Posterior cingulate gyrus (tissue), 11 donors: Measurements from ENCODE around the gene RBSN.
"Not testable (repeated sequence)": the region's sequence is repeated elsewhere in the genome, so short reads cannot be mapped to it uniquely, and the experiment has no call there.

Source experiments
- DNase-seq, 10 donors: peaks; one replicate each; pipeline versions ENCODE4 v3.0.0 to v3.0.0-alpha.2; 2020 to 2021; ENCODE audit warnings: mixed read lengths in 3 of 10
- intact Hi-C: fragments of 100-400 bp; cut with DNase I; formaldehyde crosslinking; loops from one replicate; pipeline ENCODE4 v1.15.1; 2023

Gene RBSN

DNA sequence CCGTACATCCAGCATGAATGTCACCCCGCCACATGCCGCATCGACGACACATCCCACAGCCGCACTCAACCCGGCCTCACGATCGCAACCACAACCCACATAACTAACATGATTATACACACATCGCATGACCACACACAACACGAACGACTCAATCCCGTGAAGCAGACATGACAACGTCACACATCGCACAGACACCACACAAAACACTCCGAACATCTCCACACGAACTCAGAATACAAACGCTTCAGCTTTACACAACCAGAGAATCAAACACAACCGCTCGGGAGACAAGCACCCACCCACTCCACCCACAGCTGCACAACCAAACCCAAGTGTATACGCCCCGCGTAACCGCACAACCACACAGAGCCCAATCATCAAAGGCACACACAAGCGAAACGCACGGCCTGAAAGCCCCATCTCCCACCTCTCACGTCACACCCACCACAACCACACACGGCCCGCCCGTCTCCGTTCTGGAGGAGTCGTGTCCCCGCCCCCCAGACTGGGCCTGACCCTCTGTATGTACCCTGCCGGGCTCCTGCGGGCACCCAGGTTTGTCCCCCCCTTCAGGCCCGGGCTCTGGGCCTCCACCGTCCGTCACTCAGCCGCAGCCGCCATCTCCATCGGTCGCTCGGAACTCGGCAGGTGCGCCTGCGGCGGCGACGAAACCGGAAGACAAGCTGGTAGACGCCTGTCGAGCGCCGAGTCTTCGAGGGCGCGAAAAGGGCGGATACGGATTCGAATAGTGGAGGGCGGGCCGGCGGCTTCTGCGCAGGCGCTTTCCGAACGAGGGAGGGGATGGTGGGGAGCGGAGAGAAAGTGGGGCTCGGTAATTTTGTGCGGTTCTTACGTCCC is at the start of gene RBSN:
Gene RBSN, minus strand, starts transcription at position 646 of the 861 bp plus-strand sequence. CDS start 3,028 bp downstream, outside the sequence.
- intact Hi-C loops = loop anchor here (1.0 to 5.0 kb wide), 4 partner anchors 33 to 446 kb away; partner anchors contain the start of genes CAPN7, CCDC174, MRPS25 and NR2C2
- peak; percentile 95 to 100 (median 96) for DNase-seq

DNA sequence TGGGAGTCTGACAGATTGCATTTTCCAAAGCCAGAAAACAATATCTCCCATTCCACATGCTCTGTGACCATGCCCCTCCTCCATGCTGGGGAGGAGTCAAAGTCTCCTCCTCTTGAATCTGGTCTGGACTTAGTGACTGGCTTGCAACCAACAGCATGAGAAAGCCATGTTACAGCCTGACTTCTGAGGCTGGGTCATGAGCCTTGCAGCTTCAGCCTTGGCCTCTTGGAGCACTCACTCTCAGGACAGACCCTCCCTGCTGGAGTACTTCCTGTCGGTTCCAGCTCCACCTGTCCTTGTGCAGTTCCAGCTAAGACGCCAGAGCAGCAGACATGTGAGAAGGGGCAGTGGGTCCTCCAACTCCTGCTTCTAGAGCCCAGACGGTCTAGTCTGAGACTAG is 49.7 kb upstream of the RBSN start:
- intact Hi-C loops = no loop called here
- no peak for DNase-seq

DNA sequence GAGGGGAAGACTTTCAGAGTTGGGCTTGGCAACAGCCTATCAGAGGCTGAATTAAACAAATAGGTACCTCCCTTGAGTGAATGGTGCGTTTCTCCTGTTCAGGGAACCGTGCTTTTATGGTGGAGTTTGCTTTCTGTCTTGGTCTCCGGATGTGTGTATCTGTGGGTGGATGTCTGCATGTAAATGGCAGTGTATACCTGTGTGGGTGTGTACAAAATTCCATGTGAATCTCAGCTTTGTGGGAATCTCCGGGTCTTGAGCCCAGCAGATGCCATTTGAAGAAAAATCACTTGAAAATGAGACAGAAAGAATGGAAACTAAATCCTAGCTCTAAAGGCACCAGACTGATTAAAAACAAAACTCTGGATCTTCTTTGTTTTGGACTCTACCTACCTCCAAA is 37.9 kb upstream of the RBSN start:
- intact Hi-C loops, DNase-seq: not testable (repeated sequence)

- DNase-seq, intact Hi-C loops: not testable (repeated sequence)
These were observed 36.0 kb upstream of the RBSN start for GRCh38 chr3:15134968-15135367.

GRCh38 chr3:15128403-15128802 is 29.5 kb upstream of the RBSN start:
- DNase-seq, intact Hi-C loops: not testable (repeated sequence)

DNA sequence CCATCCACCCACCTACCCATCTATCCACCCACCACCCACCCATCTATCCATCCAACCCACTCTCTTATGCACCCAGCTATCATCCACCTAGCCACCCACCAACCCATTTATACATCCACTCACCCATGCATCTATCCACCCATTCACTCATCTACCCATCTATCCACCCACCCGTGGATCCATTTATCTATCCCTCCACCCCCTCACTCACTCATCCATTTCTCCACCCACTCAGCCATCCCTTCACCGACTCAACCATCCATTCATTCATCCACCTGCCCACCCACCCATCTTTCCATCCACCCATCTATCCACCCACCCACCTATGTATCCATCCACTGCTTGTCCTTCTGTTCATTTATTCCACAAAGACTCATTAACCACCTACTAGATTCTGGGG is 28.0 kb upstream of the RBSN start:
- DNase-seq, intact Hi-C loops: not testable (repeated sequence)

GRCh38 chr3:15122398-15122797 is 23.4 kb upstream of the RBSN start:
- DNase-seq = no peak
- intact Hi-C loops = no loop called here

DNA sequence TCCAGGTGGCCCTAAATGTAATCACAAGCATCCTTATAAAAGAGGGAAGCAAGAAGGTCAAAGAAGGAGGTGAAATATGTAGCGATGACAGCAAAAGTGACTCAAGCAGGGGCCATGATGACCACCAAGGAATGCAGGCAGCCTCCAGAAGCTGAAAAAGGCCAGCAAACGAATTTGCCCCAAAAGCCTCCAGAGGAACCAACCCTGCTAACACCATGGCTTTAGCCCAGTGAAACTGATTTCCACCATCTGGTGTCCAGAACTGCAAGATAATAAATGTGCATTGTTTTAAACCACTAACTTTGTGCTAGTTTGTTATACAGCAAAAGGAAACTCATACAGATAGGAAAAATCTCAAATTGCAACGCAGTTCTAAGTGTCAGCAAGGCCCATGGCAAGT is 23.0 kb upstream of the RBSN start:
- no peak for DNase-seq
- intact Hi-C loops = no loop called here

GRCh38 chr3:15120986-15121385 is 22.0 kb upstream of the RBSN start:
- intact Hi-C loops = no loop called here
- DNase-seq = no peak

GRCh38 chr3:15117011-15117410 is 18.1 kb upstream of the RBSN start:
- intact Hi-C loops = no loop called here
- DNase-seq = no peak

DNA sequence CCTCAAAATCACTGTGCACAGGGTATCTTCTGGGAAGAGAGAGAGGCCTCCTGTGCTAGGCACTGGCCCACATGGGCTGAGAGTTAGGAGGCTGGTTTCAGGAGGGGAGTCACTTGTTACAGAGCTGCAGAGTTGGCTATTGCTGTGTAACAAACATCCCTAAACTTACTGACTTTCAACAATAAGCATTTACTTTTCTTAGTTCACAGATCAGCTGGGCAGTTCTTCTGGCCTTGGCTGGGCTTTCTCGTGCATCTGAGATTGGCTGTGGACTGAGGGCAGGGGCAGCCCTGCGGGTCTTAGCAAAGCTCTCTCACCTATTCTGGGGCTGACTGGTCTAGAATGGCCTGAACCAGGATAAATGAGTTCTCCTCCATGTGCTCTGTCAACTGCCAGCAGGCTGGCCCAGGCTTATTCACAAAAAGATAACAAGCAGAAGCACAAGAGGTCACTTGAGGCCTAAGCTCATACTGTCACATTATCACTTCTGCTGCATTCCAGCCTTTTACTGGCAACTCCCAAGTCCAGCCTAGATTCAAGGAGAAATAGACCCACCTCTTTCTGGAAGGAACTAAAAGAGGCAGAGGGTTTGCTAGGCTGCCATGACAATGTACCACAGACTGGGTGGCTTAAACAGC is 17.2 kb upstream of the RBSN start:
- intact Hi-C loops = no loop called here
- DNase-seq = no peak

DNA sequence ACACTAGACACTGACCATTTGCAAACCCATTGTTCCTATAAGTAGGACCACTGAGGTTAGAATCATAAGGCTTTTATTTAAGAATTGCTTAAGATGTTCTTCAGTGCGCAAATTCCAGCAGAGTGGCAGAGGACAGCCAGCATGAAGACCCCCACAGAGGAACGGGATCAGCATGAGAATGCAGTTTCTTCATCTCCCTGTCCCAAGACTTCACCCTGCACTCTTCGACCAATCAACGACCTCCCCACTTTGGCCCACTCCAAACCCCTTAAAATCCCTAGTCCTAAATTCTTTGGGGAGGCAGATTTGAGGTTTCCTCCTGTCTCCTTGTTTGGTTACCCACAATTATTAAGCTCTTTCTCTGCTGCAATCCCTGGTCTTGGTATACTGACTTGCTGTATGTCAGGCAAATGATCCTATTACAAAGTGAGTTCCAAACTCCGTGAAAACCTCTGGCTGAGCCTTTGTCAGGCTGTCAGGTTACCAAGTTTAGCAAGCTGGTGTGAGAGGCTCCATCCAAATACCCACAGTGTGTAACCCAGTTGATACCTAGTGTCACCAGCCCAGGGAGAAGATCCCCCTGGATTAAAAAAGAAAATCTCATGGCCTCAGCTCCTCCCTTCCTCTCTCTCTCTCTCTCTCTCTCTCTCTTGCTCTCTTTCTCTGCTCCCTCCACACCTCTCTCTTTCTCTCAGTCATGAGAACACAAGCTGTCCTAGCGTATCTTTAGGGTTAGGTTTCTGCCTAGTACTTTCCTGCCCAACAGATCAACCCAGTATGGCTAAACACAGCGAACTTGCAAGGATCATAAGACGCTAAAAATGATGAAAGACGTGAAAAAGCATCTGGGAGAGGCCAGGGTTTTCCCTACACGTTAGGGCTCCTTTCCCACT is 15.8 kb upstream of the RBSN start:
- intact Hi-C loops = no loop called here
- DNase-seq = no peak

GRCh38 chr3:15113884-15114283 is 14.9 kb upstream of the RBSN start:
- intact Hi-C loops = no loop called here

DNA sequence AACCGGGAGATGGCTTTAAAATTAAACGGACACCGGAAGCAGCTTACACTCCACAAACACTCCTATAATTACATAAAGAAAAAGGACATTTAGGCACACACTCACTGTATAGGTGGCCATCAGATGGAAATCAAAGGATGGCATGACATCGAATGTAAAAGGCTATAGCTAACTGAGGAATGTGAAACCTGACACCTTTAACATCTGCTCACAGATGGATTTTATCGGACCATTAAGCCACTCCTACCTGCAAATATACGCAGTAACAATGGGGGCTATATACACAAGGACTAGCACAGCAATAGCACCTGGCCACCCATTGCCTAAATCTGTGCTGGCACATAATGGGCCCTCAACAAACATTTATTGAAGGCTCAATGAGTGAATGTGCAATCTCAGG is 14.5 kb upstream of the RBSN start:
- intact Hi-C loops = no loop called here
- no peak for DNase-seq

More at GRCh38 chr3:15113884-15114283, 14.9 kb upstream of the RBSN start:
- no peak for DNase-seq

DNA sequence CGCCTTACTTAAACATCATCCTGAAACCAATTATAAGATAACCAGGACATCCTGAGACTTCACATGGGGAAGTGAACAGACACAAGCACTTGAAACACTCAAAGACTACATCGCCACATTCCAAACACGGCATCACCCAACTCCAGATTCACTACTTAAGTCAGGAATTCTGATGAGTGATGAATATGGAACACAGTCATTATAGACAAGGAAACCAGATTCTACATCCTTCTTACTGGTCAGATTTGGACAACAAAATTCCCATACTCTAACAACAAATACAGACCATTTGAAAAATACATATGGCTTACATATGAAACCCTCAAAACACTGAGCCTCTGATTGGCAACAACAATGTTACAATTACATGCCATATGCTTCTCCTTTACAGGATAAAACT is 13.1 kb upstream of the RBSN start:
- intact Hi-C loops = no loop called here
- DNase-seq = no peak

DNA sequence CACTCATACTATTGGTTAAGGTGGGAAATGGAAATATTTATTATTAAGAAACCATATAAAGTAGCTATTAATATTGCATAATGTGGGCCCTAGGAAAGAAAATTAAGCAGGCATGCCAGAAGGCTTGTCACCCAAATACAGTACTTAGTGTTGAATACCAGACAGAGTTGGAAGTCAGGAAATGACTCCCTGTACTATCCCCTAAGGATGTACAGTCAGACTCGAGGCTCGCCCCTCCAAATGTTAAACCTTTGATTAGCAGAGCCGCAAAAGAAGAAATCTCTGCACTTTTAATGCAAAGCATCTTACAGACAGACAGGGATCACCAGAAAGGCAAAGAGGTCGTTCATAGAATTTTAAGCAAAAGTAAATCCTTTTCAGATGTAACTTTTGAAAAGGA is 11.3 kb upstream of the RBSN start:
- intact Hi-C loops = no loop called here
- no peak for DNase-seq

DNA sequence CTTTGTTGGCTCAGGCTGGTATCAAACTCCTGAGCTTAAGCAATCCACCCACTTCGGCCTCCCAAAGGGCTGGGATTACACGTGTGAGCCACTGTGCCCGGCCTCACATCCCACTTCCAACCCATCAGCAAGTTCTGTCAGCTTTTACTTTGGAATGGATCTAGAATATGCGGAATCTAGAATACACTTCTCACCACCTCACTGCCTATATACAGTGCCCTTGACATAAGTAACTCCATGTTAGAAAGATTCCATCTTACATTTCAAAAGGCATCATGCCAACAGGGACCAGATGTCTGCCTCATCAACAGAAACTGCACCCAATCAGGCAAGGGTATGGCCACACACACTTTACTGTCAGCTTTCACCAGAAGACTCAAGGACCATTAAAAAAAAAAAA is 9.9 kb upstream of the RBSN start:
- no peak for DNase-seq
- intact Hi-C loops = loop anchor here (5.0 kb wide), 1 partner anchor 298 kb away; no protein-coding TSS in a partner anchor

GRCh38 chr3:15108082-15108545 is 9.2 kb upstream of the RBSN start:
- intact Hi-C loops = loop anchor here (5.0 kb wide), 1 partner anchor 299 kb away; no protein-coding TSS in a partner anchor
- DNase-seq = peak; percentile 62 to 97 (median 80)

DNA sequence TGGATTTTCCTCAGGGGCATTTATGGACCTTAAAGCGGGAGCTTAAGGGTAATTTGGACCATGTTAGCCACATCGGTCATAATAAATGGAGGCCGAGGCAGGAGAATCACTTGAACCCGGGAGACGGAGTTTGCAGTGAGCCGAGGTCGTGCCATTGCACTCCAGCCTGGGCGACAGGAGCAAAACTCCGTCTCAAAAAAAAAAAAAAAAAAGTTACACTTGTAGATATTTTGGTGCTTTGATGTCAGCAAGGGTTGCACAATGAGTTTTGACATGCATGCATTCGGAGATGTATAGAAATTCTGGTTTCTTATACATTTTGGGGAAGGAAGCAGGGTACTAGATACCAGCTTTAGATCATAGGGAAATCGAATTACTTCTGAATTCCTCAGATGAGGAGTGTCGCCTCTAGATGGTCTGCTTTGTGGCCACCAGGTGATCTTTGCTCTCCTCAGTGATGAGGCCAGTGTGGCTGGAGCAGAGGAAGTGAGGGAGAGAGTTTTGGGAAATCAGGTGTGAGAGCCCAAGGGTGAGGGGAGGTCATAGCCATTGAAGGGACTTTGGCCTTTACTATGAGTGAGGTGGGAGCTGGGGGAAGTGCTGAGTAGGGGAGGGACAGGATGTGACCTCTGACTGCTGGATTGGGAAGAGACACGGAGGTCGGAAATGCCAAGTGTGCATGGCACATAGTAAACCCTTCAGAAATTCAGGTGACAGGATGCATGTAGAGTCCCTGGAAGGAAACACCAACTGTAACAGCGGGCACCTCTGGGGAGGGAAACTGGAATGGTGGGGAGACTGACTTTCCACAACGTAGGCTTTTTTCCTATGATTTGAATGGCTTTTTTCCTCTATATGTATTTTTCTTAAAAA is 8.4 kb upstream of the RBSN start:
- DNase-seq = no peak
- intact Hi-C loops = loop anchor here (5.0 kb wide), 1 partner anchor 300 kb away; no protein-coding TSS in a partner anchor
